ENCODE data around the gene RNF223.
"Not testable (repeated sequence)": the region's sequence is repeated elsewhere in the genome, so short reads cannot be mapped to it uniquely, and the experiment has no call there.

Gene RNF223

GRCh38 chr1:1101503-1101902 is 27.4 kb upstream of the RNF223 start:
- H3K27me3 ChIP-seq (ENCODE audit: control insufficient read depth, insufficient read depth, low read length): no peaks in the 10 kb centered on the region
- H3K9me3 ChIP-seq (ENCODE audit: control insufficient read depth, insufficient read depth, low read length): no peaks in the 10 kb centered on the region
- no peak overlapping the region for H3K9ac ChIP-seq (ENCODE audit: low read depth, low read length)
- H3K4me1 ChIP-seq (ENCODE audit: control insufficient read depth, insufficient read depth, low read length): no peaks in the 10 kb centered on the region
- H3K4me3 ChIP-seq (ENCODE audit: low read depth, low read length): no peak overlapping the region
- peaks cover 4% of the 10 kb centered on the region for H3K36me3 ChIP-seq (ENCODE audit: control insufficient read depth, insufficient read depth, low read length)

- H3K27me3 ChIP-seq (ENCODE audit: control insufficient read depth, insufficient read depth, low read length): no peaks in the 10 kb centered on the region
These were observed 26.2 kb upstream of the RNF223 start for GRCh38 chr1:1100296-1100695.

GRCh38 chr1:1099506-1100183 is 25.5 kb upstream of the RNF223 start:
- Histone ChIP-seq H3K36me3 (ENCODE audit: control insufficient read depth, insufficient read depth, low read length) (peaks cover 4% of the 10 kb centered on the region), H3K4me3 (ENCODE audit: low read depth, low read length) (no peak overlapping the region), H3K9ac (ENCODE audit: low read depth, low read length) (no peak overlapping the region), H3K9me3 (ENCODE audit: control insufficient read depth, insufficient read depth, low read length) (peaks cover 2% of the 10 kb centered on the region), H3K4me1 (ENCODE audit: control insufficient read depth, insufficient read depth, low read length) (no peaks in the 10 kb centered on the region), H3K27me3 (ENCODE audit: control insufficient read depth, insufficient read depth, low read length) (no peaks in the 10 kb centered on the region)

More at GRCh38 chr1:1100296-1100695, 26.2 kb upstream of the RNF223 start:
- Histone ChIP-seq H3K9me3 (ENCODE audit: control insufficient read depth, insufficient read depth, low read length) (peaks cover 2% of the 10 kb centered on the region), H3K4me1 (ENCODE audit: control insufficient read depth, insufficient read depth, low read length) (no peaks in the 10 kb centered on the region), H3K9ac (ENCODE audit: low read depth, low read length) (no peak overlapping the region), H3K4me3 (ENCODE audit: low read depth, low read length) (no peak overlapping the region), H3K36me3 (ENCODE audit: control insufficient read depth, insufficient read depth, low read length) (peaks cover 4% of the 10 kb centered on the region)

DNA sequence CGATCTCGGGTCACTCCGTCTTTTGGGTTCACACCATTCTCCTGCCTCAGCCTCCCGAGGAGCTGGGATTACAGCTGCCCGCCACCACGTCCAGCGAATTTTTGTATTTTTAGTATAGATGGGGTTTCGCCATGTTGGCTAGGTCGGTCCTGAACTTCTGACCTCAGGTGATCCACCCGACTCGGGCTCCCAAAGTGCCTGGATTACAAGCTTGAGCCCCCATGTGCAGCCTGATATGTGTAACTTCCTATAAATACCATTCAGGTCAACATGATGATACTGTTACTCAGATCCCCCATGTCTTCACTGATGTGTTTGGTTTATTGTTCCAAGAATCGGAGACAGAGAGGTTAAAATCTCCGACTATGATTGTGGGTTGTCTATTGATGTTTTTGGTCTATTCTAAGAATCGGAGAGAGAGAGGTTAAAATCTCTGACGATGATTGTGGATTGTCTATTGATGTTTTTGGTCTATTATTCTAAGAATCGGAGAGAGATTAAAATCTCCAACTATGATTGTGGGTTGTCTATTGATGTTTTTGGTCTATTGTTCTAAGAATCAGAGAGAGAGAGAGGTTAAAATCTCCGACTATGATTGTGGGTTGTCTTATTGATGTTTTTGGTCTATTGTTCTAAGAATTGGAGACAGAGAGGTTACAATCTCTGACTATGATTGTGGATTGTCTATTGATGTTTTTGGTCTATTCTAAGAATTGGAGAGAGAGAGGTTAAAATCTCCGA is 24.7 kb upstream of the RNF223 start:
- Histone ChIP-seq H3K36me3 (ENCODE audit: control insufficient read depth, insufficient read depth, low read length) (no peaks in the 10 kb centered on the region), H3K4me3 (ENCODE audit: low read depth, low read length) (no peak overlapping the region), H3K9me3 (ENCODE audit: control insufficient read depth, insufficient read depth, low read length) (peaks cover 2% of the 10 kb centered on the region), H3K9ac (ENCODE audit: low read depth, low read length) (no peak overlapping the region), H3K27me3 (ENCODE audit: control insufficient read depth, insufficient read depth, low read length) (no peaks in the 10 kb centered on the region), H3K4me1 (ENCODE audit: control insufficient read depth, insufficient read depth, low read length) (no peaks in the 10 kb centered on the region)

- H3K9ac ChIP-seq (ENCODE audit: low read depth, low read length); H3K4me3 ChIP-seq (ENCODE audit: low read depth, low read length): not testable (repeated sequence)
These were observed 22.0 kb upstream of the RNF223 start for GRCh38 chr1:1096136-1096535.

DNA sequence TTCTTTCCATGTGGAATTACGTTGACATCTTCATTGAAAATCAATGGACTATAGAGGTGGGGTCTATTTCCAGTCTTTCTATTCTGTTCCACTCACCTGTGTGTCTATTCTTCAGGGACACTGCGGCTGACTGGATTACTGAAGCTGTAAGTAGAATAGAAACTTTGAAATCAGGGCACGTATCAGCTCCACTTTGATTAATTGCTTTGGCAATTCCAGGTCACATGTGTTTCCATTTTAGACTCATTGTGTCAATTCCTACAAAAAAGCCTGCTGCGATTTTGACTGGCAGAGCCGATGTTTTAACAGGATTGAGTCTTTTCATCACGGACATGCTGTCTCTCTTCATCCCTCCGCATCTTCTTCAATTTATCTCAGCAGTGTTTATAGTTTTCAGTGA is 20.9 kb upstream of the RNF223 start:
- Histone ChIP-seq H3K27me3 (ENCODE audit: control insufficient read depth, insufficient read depth, low read length) (no peaks in the 10 kb centered on the region), H3K4me1 (ENCODE audit: control insufficient read depth, insufficient read depth, low read length) (no peaks in the 10 kb centered on the region), H3K36me3 (ENCODE audit: control insufficient read depth, insufficient read depth, low read length) (peaks cover under 1% of the 10 kb centered on the region), H3K9me3 (ENCODE audit: control insufficient read depth, insufficient read depth, low read length) (peaks cover 2% of the 10 kb centered on the region), H3K4me3 (ENCODE audit: low read depth, low read length) (no peak overlapping the region), H3K9ac (ENCODE audit: low read depth, low read length) (no peak overlapping the region)

More at GRCh38 chr1:1096136-1096535, 22.0 kb upstream of the RNF223 start:
- H3K4me1 ChIP-seq (ENCODE audit: control insufficient read depth, insufficient read depth, low read length); H3K9me3 ChIP-seq (ENCODE audit: control insufficient read depth, insufficient read depth, low read length); H3K27me3 ChIP-seq (ENCODE audit: control insufficient read depth, insufficient read depth, low read length); H3K36me3 ChIP-seq (ENCODE audit: control insufficient read depth, insufficient read depth, low read length): not testable (repeated sequence)

- no peaks in the 10 kb centered on the region for H3K27me3 ChIP-seq (ENCODE audit: control insufficient read depth, insufficient read depth, low read length)
- no peak overlapping the region for H3K9ac ChIP-seq (ENCODE audit: low read depth, low read length)
- H3K9me3 ChIP-seq (ENCODE audit: control insufficient read depth, insufficient read depth, low read length): peaks cover 2% of the 10 kb centered on the region
- H3K4me3 ChIP-seq (ENCODE audit: low read depth, low read length): no peak overlapping the region
- H3K4me1 ChIP-seq (ENCODE audit: control insufficient read depth, insufficient read depth, low read length): no peaks in the 10 kb centered on the region
- H3K36me3 ChIP-seq (ENCODE audit: control insufficient read depth, insufficient read depth, low read length): peaks cover 4% of the 10 kb centered on the region
These were observed 19.5 kb upstream of the RNF223 start for GRCh38 chr1:1093610-1093943.

DNA sequence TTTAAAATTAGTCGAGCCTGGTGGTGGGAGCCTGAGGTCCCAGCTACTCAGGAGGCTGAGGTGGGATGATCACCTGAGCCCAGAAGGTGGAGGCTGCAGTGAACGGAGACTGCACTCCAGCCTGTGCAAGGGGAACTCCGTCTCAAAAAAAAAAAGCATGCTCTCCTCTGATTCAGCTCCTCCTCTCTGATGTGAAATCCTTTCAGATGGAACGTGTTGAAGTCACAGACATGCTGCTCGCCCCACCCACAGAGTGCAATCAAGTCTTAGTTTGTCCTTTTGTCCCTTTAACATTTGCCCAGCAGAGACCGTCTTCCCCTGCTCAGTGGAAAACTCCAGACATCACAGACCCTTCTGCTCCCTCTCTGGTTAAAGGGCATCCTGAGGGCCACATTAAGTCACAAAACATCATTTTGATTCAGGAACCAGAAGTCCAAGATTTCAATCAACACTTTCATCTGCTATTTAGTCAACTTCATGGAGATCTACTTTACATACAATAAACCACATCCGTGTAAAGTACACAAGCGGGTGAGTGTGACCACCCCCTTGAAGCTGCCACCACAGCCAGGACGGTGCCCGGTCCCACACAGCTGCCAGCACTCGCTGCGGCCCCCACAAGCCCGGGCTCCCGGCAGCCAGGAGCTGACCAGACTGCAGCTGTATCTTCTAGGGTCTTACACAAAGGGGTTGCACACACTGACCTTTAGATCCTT is 18.9 kb upstream of the RNF223 start:
- Histone ChIP-seq H3K9me3 (ENCODE audit: control insufficient read depth, insufficient read depth, low read length) (peaks cover 2% of the 10 kb centered on the region), H3K27me3 (ENCODE audit: control insufficient read depth, insufficient read depth, low read length) (no peaks in the 10 kb centered on the region), H3K4me3 (ENCODE audit: low read depth, low read length) (no peak overlapping the region), H3K9ac (ENCODE audit: low read depth, low read length) (no peak overlapping the region), H3K4me1 (ENCODE audit: control insufficient read depth, insufficient read depth, low read length) (no peaks in the 10 kb centered on the region), H3K36me3 (ENCODE audit: control insufficient read depth, insufficient read depth, low read length) (peaks cover 4% of the 10 kb centered on the region)

GRCh38 chr1:1092149-1092855 is 18.2 kb upstream of the RNF223 start:
- no peak overlapping the region for H3K9ac ChIP-seq (ENCODE audit: low read depth, low read length)

GRCh38 chr1:1091344-1092148 is 17.4 kb upstream of the RNF223 start:
- Histone ChIP-seq H3K9ac (ENCODE audit: low read depth, low read length) (no peak overlapping the region), H3K4me3 (ENCODE audit: low read depth, low read length) (no peak overlapping the region), H3K4me1 (ENCODE audit: control insufficient read depth, insufficient read depth, low read length) (no peaks in the 10 kb centered on the region), H3K27me3 (ENCODE audit: control insufficient read depth, insufficient read depth, low read length) (no peaks in the 10 kb centered on the region), H3K9me3 (ENCODE audit: control insufficient read depth, insufficient read depth, low read length) (peaks cover 2% of the 10 kb centered on the region), H3K36me3 (ENCODE audit: control insufficient read depth, insufficient read depth, low read length) (peaks cover 4% of the 10 kb centered on the region)

More at GRCh38 chr1:1092149-1092855, 18.2 kb upstream of the RNF223 start:
- peaks cover 4% of the 10 kb centered on the region for H3K36me3 ChIP-seq (ENCODE audit: control insufficient read depth, insufficient read depth, low read length)
- H3K27me3 ChIP-seq (ENCODE audit: control insufficient read depth, insufficient read depth, low read length): no peaks in the 10 kb centered on the region
- H3K4me1 ChIP-seq (ENCODE audit: control insufficient read depth, insufficient read depth, low read length): no peaks in the 10 kb centered on the region
- H3K4me3 ChIP-seq (ENCODE audit: low read depth, low read length): no peak overlapping the region
- peaks cover 2% of the 10 kb centered on the region for H3K9me3 ChIP-seq (ENCODE audit: control insufficient read depth, insufficient read depth, low read length)

All from iPS-15b (cell line).